RWPE1 (cell line): ENCODE measurements around the gene LYSMD4.
A peak's percentile ranks its signal among the peaks of the same experiment; 100 is the strongest.
"Not testable (repeated sequence)": the region's sequence is repeated elsewhere in the genome, so short reads cannot be mapped to it uniquely, and the experiment has no call there.

ENCODE experiments used
- CTCF ChIA-PET: fragments of 350-600 bp; sonication (Branson Sonifier 250); formaldehyde crosslinking; extraction: SDS; loops from one replicate; lab custom pipeline; 2021; lab: Yijun Ruan, JAX
- POLR2A ChIA-PET: fragments of 400-600 bp; formaldehyde crosslinking; extraction: SDS; loops from one replicate; lab custom pipeline; 2020; ENCODE audit warnings: antibody characterized with exemption; ENCODE audit not compliant: low non-redundant PET; lab: Yijun Ruan, JAX
- DNase-seq: peaks from one replicate; pipeline ENCODE4 v3.0.0; 2012; ENCODE audit warnings: low spot score
- H3K27ac ChIP-seq: fragments of 450-650 bp; 2 replicates; pipeline ENCODE4 v1.5.1; 2017
- CTCF ChIP-seq: fragments of 450-650 bp; conservative IDR thresholded peaks from 2 replicates; pipeline ENCODE4 v1.5.1; 2017; ENCODE audit warnings: low read depth, mild to moderate bottlenecking

The LYSMD4 gene

GRCh38 chr15:99741835-99742234 is 8.6 kb upstream of the LYSMD4 start:
- POLR2A ChIA-PET = no interaction called here

DNA sequence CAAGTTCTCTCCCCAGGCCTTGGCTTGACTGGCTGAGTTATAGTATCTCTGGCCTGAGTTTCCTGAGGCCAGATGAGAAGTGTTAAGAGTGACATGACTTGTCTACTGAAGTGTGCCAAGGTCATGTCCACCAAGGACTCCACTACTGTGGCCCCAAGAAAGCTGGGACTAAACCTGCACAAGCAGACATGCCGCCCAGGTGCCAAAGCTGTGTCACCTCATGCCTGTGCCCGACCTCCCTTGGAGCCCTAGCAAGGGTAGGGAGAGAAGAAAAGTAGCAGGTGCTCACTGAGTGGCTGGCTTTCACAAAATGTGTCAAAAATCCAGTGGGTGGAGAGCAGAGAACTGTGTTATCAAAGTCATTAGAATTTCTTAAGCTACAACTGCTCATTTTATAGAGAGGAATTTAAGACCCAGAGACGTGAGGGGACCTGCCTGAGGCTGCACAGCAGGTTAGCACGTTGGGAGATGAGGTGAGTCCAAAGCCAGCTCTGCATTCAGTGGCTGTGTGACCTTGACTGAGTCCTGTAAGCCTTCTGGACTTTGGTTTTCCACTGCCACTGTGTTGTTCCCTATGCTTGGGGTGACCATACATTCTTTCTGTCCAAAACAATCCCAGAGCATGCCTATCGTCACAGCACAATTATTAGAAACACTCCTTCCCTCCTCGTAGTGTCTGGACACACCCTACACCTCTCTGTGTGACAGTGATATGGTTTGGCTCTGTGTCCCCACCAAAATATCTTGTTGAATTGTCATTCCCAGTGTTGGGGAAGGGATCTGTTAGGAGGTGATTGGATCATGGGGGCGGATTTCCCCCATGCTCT is 5.0 kb upstream of the LYSMD4 start:
- no peak for DNase-seq
- no peak overlapping the region for H3K27ac ChIP-seq
- POLR2A ChIA-PET = no interaction called here
- CTCF ChIA-PET = no interaction called here
- no peak for TF ChIP-seq CTCF

More at GRCh38 chr15:99741835-99742234, 8.6 kb upstream of the LYSMD4 start:
- CTCF ChIA-PET = no interaction called here
- TF ChIP-seq CTCF = no peak
- DNase-seq = no peak
- no peak overlapping the region for H3K27ac ChIP-seq

DNA sequence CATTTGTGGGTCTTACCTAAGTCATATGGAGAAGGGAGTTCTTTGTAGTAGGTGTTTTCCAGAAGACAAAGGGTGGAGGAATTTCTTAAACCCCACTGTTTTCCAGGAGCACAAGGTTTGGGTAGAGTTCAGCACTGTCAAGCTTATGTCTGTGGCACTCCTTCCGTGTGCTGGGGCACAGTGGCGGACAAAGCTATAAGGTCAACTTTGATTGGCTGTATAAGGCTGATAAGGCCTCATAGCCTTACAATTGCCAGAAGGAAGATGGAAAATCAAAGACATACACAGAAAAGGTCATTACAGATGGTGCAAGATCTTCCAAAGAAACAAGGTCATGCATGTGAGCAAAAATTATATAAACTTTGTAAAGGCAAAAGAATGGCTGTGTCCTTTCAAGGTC is 3.5 kb upstream of the LYSMD4 start:
- ChIA-PET CTCF (no interaction called here), POLR2A (no interaction called here)
- TF ChIP-seq CTCF = no peak

DNA sequence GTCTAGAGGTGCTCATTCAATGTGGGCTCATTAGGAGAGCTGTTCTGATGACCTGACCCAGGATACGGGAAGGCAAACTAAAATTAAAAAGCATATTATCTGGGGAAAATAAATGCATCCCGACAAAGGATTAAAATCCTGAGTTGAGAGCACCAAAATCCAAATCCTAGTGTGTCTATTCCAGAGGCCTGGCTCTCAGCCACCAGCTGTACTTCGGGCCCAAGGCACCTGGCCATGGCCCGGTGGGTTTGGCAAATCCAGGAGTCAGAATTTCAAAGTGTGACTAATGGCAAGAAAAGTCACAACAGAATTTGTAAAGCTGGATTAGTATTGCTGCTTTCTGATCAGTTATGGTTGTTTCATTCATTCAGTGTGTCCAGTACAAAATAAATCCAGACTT is 2.6 kb upstream of the LYSMD4 start:
- TF ChIP-seq CTCF = no peak
- DNase-seq = no peak
- ChIA-PET POLR2A (no interaction called here), CTCF (no interaction called here)
- H3K27ac ChIP-seq = no peak overlapping the region

More for the DNA sequence above, 3.5 kb upstream of the LYSMD4 start:
- no peak overlapping the region for H3K27ac ChIP-seq
- DNase-seq = no peak

DNA sequence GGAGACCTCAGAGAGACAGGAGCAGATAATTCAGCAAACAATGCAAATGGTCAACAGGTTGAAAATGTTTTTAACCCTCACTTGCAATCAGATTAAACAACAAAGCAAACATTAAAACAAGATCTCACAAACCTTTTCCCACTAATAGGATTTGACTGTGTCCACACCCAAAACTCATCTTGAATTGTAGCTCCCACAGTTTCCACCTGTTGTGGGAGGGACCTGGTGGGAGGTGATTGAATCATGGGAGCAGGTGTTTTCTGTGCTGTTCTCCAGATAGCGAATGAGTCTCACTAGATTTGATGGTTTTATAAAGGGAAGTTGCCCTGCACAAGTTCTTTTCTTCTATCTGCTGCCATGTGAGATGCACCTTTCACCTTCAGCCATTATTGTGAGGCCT is 1.3 kb upstream of the LYSMD4 start:
- POLR2A ChIA-PET = no interaction called here

GRCh38 chr15:99734040-99734291 is 729 bp upstream of the LYSMD4 start:
- DNase-seq, POLR2A ChIA-PET: not testable (repeated sequence)
- peak overlapping the region; percentile 84 for H3K27ac ChIP-seq
- CTCF ChIA-PET = interaction anchor here (0.6 to 1.9 kb wide), 3 partner anchors 22 to 182 kb away, joined by 3 to 7 read pairs (median 6); no protein-coding TSS in a partner anchor

More for the DNA sequence above, 1.3 kb upstream of the LYSMD4 start:
- no peak overlapping the region for H3K27ac ChIP-seq
- no peak for TF ChIP-seq CTCF
- CTCF ChIA-PET = interaction anchor here (0.6 to 1.1 kb wide), 2 partner anchors 31 to 183 kb away, joined by 3 read pairs; no protein-coding TSS in a partner anchor
- DNase-seq = no peak

- H3K27ac ChIP-seq = peak overlapping the region; percentile 84
- peak; percentile 20 for DNase-seq
- POLR2A ChIA-PET = interaction anchor here (1.2 kb wide), 1 partner anchor 24 kb away, joined by 3 read pairs; no protein-coding TSS in a partner anchor
- CTCF ChIA-PET = interaction anchor here (1.1 to 1.9 kb wide), 3 partner anchors 24 to 460 kb away, joined by 4 to 7 read pairs (median 6); no protein-coding TSS in a partner anchor
- TF ChIP-seq CTCF = no peak
Measured at GRCh38 chr15:99732751-99733267, 428 bp downstream of the LYSMD4 start.
